OCI-LY3 (cell line): Measurements from ENCODE around the gene SPATA6.

Experiments used
- EZH2phosphoT487 ChIP-seq: fragments of 200-600 bp; shearing (Covaris generic); IDR thresholded peaks from 2 replicates; pipeline ENCODE4 v1.6.1; 2018; ENCODE audit warnings: antibody characterized with exemption, mixed run types, low read depth
- TF ChIP-seq, protein P1 (sequence below): fragments of 200-600, 300-600 bp; sonication (generic); IDR thresholded peaks from 2 replicates; pipeline ENCODE4 v1.5.1; 2014; ENCODE audit warnings: antibody characterized with exemption, low read length, low read depth

GRCh38 chr1:48329905-48330304, 142.1 kb downstream of the SPATA6 start:
- TF ChIP-seq, protein P1, sequence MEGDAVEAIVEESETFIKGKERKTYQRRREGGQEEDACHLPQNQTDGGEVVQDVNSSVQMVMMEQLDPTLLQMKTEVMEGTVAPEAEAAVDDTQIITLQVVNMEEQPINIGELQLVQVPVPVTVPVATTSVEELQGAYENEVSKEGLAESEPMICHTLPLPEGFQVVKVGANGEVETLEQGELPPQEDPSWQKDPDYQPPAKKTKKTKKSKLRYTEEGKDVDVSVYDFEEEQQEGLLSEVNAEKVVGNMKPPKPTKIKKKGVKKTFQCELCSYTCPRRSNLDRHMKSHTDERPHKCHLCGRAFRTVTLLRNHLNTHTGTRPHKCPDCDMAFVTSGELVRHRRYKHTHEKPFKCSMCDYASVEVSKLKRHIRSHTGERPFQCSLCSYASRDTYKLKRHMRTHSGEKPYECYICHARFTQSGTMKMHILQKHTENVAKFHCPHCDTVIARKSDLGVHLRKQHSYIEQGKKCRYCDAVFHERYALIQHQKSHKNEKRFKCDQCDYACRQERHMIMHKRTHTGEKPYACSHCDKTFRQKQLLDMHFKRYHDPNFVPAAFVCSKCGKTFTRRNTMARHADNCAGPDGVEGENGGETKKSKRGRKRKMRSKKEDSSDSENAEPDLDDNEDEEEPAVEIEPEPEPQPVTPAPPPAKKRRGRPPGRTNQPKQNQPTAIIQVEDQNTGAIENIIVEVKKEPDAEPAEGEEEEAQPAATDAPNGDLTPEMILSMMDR: no peak
- TF ChIP-seq EZH2phosphoT487: no peak
